ENCODE results near the gene BRAP.
A peak's percentile ranks its signal among the peaks of the same experiment; 100 is the strongest.

The BRAP gene

GRCh38 chr12:111642681-111643426, 42.9 kb downstream of the BRAP start:
- Histone ChIP-seq H2AFZ (ENCODE audit: low read depth, low read length) (no peak overlapping the region), H3K4me3 (ENCODE audit: insufficient read depth in 1 of 2, low read depth in 1 of 2, low read length in 2 of 2) (no peak overlapping the region), H3K4me1 (ENCODE audit: control insufficient read depth, insufficient read depth, low read depth, low read length) (peaks cover 6% of the 10 kb centered on the region), H4K8ac (ENCODE audit: low read length) (no peak overlapping the region), H3K9me3 (ENCODE audit: control insufficient read depth, low read length) (no peaks in the 10 kb centered on the region), H3K36me3 (ENCODE audit: control insufficient read depth in 1 of 2, insufficient read depth in 2 of 2, low read depth in 1 of 2, low read length in 2 of 2) (peaks cover 36 to 63% of the 10 kb centered on the region in 2 experiments), H3K23ac (ENCODE audit: low read length in 2 of 2) (no peak overlapping the region), H3K27ac (ENCODE audit: low read length, poor library complexity, severe bottlenecking) (no peak overlapping the region), H2BK15ac (ENCODE audit: low read depth, poor library complexity, severe bottlenecking) (no peak overlapping the region), H2BK5ac (ENCODE audit: low read depth, low read length, poor library complexity, severe bottlenecking) (no peak overlapping the region), H4K91ac (ENCODE audit: low read length) (no peak overlapping the region), H2BK120ac (ENCODE audit: low read depth, low read length) (no peak overlapping the region), H3K18ac (ENCODE audit: low read depth in 1 of 2, low read length in 2 of 2) (no peak overlapping the region), H3K9ac (ENCODE audit: low read length) (no peak overlapping the region), H3K27me3 (ENCODE audit: control insufficient read depth in 1 of 2, insufficient read depth in 1 of 2, low read length in 2 of 2) (no peaks in the 10 kb centered on the region), H3K79me1 (replicated peaks; ENCODE audit: low read length, poor library complexity, severe bottlenecking) (peaks cover 16% of the 10 kb centered on the region), H2BK12ac (ENCODE audit: low read length in 2 of 2) (no peak overlapping the region), H3K14ac (ENCODE audit: low read length in 2 of 2) (no peak overlapping the region), H3K4ac (ENCODE audit: low read depth in 1 of 2, low read length in 2 of 2) (no peak overlapping the region), H2AK5ac (ENCODE audit: low read length, severe bottlenecking) (no peak overlapping the region), H3K4me2 (ENCODE audit: low read length, poor library complexity, severe bottlenecking) (no peak overlapping the region)
- WGBS = 65% methylated on average over 4 of the region's 4 CpGs
- DNase-seq = no peak

- H2BK15ac ChIP-seq (ENCODE audit: low read depth, poor library complexity, severe bottlenecking) = no peak overlapping the region
- H2AFZ ChIP-seq (ENCODE audit: low read depth, low read length) = no peak overlapping the region
- no peak overlapping the region for H2BK12ac ChIP-seq (ENCODE audit: low read length in 2 of 2)
- H3K27ac ChIP-seq (ENCODE audit: low read length, poor library complexity, severe bottlenecking) = no peak overlapping the region
- H4K8ac ChIP-seq (ENCODE audit: low read length) = no peak overlapping the region
- 96% methylated on average over 4 of the region's 5 CpGs for WGBS
- H3K9ac ChIP-seq (ENCODE audit: low read length) = no peak overlapping the region
- H3K4me3 ChIP-seq (ENCODE audit: insufficient read depth in 1 of 2, low read depth in 1 of 2, low read length in 2 of 2) = no peak overlapping the region
- H2BK5ac ChIP-seq (ENCODE audit: low read depth, low read length, poor library complexity, severe bottlenecking) = no peak overlapping the region
- H3K4me1 ChIP-seq (ENCODE audit: control insufficient read depth, insufficient read depth, low read depth, low read length) = peaks cover 6% of the 10 kb centered on the region
- no peak overlapping the region for H3K4ac ChIP-seq (ENCODE audit: low read depth in 1 of 2, low read length in 2 of 2)
- H2BK120ac ChIP-seq (ENCODE audit: low read depth, low read length) = no peak overlapping the region
- no peak overlapping the region for H3K18ac ChIP-seq (ENCODE audit: low read depth in 1 of 2, low read length in 2 of 2)
- no peak overlapping the region for H2AK5ac ChIP-seq (ENCODE audit: low read length, severe bottlenecking)
- H3K23ac ChIP-seq (ENCODE audit: low read length in 2 of 2) = no peak overlapping the region
- peaks cover 10% of the 10 kb centered on the region for H3K79me1 ChIP-seq (replicated peaks; ENCODE audit: low read length, poor library complexity, severe bottlenecking)
- H3K9me3 ChIP-seq (ENCODE audit: control insufficient read depth, low read length) = no peaks in the 10 kb centered on the region
- DNase-seq = no peak
- H3K14ac ChIP-seq (ENCODE audit: low read length in 2 of 2) = no peak overlapping the region
- peaks cover 19 to 40% of the 10 kb centered on the region in 2 experiments for H3K36me3 ChIP-seq (ENCODE audit: control insufficient read depth in 1 of 2, insufficient read depth in 2 of 2, low read depth in 1 of 2, low read length in 2 of 2)
- no peak overlapping the region for H3K4me2 ChIP-seq (ENCODE audit: low read length, poor library complexity, severe bottlenecking)
- H3K27me3 ChIP-seq (ENCODE audit: control insufficient read depth in 1 of 2, insufficient read depth in 1 of 2, low read length in 2 of 2) = no peaks in the 10 kb centered on the region
- no peak overlapping the region for H4K91ac ChIP-seq (ENCODE audit: low read length)
These were observed 45.2 kb downstream of the BRAP start for GRCh38 chr12:111640506-111640905.

DNA sequence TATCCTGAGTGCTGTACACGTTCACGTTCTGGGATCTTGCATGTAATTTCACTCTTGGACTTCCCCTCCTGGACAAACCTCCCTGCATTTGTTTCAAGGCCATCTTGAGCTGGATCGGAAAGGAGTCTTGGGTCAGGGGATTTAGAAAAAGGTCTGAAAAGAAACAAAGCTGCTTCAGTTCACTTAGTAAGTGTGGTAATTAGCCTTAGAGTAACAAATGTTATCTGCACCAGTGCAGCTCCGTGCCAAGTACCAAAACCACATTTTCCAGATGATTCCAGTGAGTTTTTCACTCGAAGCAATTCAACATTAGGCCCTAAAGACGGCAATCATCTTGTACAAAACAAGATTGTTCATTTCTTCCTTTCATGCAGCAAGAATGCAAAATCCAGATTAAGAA, 47.2 kb downstream of the BRAP start:
- Histone ChIP-seq H3K27ac (ENCODE audit: low read length, poor library complexity, severe bottlenecking) (no peak overlapping the region), H3K4me1 (ENCODE audit: control insufficient read depth, insufficient read depth, low read depth, low read length) (peaks cover 6% of the 10 kb centered on the region), H3K79me1 (replicated peaks; ENCODE audit: low read length, poor library complexity, severe bottlenecking) (peaks cover 10% of the 10 kb centered on the region), H2BK12ac (ENCODE audit: low read length in 2 of 2) (no peak overlapping the region), H3K4ac (ENCODE audit: low read depth in 1 of 2, low read length in 2 of 2) (no peak overlapping the region), H2AK5ac (ENCODE audit: low read length, severe bottlenecking) (no peak overlapping the region), H3K9me3 (ENCODE audit: control insufficient read depth, low read length) (no peaks in the 10 kb centered on the region), H3K9ac (ENCODE audit: low read length) (no peak overlapping the region), H3K23ac (ENCODE audit: low read length in 2 of 2) (no peak overlapping the region), H3K4me2 (ENCODE audit: low read length, poor library complexity, severe bottlenecking) (no peak overlapping the region), H3K27me3 (ENCODE audit: control insufficient read depth in 1 of 2, insufficient read depth in 1 of 2, low read length in 2 of 2) (no peaks in the 10 kb centered on the region), H3K36me3 (ENCODE audit: control insufficient read depth in 1 of 2, insufficient read depth in 2 of 2, low read depth in 1 of 2, low read length in 2 of 2) (peaks cover 9 to 23% of the 10 kb centered on the region in 2 experiments), H2BK5ac (ENCODE audit: low read depth, low read length, poor library complexity, severe bottlenecking) (no peak overlapping the region), H3K4me3 (ENCODE audit: insufficient read depth in 1 of 2, low read depth in 1 of 2, low read length in 2 of 2) (no peak overlapping the region), H4K91ac (ENCODE audit: low read length) (no peak overlapping the region), H2BK120ac (ENCODE audit: low read depth, low read length) (no peak overlapping the region), H3K14ac (ENCODE audit: low read length in 2 of 2) (no peak overlapping the region), H3K18ac (ENCODE audit: low read depth in 1 of 2, low read length in 2 of 2) (no peak overlapping the region), H4K8ac (ENCODE audit: low read length) (no peak overlapping the region), H2BK15ac (ENCODE audit: low read depth, poor library complexity, severe bottlenecking) (no peak overlapping the region), H2AFZ (ENCODE audit: low read depth, low read length) (no peak overlapping the region)
- no peak for DNase-seq
- 92% methylated on average over 6 of the region's 6 CpGs for WGBS

DNA sequence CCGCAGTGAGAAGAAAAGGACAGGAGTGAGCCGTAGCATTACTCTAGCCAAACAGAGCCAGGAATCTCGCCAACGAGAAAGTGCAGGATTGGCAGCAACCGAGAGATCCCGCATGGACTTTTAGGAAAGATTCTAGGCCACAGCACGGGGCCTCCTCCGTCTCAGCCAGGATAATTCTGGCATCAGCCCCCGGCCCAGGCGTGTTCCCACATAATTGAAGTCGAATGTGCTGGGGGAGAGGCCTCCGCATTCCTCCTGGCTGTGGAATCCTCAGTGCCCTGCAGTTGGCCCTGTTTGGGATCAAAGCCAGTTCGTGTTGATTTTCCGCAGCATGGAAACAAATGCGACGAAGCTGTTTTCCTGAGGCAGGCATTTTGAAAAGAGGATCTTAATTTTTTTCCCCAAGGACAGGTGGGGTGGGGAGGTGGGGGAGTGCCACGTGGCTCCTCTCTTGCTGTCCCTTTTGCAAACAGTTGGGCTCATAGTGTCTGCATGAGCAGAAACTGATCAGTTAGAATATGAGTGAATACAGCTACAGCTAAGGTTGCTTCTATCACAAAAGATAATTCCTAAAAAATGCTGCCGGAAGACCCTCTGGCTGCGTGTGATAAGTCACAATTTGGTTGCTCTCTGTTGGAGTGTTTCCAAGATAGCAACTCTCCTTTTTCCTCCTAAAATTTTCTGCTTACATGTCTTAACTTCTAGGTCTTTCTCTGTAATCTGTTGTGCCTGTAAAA, 49.4 kb downstream of the BRAP start:
- no peak overlapping the region for H3K18ac ChIP-seq (ENCODE audit: low read depth in 1 of 2, low read length in 2 of 2)
- no peak overlapping the region for H2BK15ac ChIP-seq (ENCODE audit: low read depth, poor library complexity, severe bottlenecking)
- peaks cover 6% of the 10 kb centered on the region for H3K4me1 ChIP-seq (ENCODE audit: control insufficient read depth, insufficient read depth, low read depth, low read length)
- H3K14ac ChIP-seq (ENCODE audit: low read length in 2 of 2) = no peak overlapping the region
- 47% methylated on average over 19 of the region's 19 CpGs for WGBS
- H2BK5ac ChIP-seq (ENCODE audit: low read depth, low read length, poor library complexity, severe bottlenecking) = no peak overlapping the region
- no peaks in the 10 kb centered on the region for H3K9me3 ChIP-seq (ENCODE audit: control insufficient read depth, low read length)
- no peaks in the 10 kb centered on the region for H3K27me3 ChIP-seq (ENCODE audit: control insufficient read depth in 1 of 2, insufficient read depth in 1 of 2, low read length in 2 of 2)
- H2AFZ ChIP-seq (ENCODE audit: low read depth, low read length) = no peak overlapping the region
- no peak overlapping the region for H3K4ac ChIP-seq (ENCODE audit: low read depth in 1 of 2, low read length in 2 of 2)
- H4K8ac ChIP-seq (ENCODE audit: low read length) = no peak overlapping the region
- no peak for DNase-seq
- H3K79me1 ChIP-seq (replicated peaks; ENCODE audit: low read length, poor library complexity, severe bottlenecking) = peaks cover 9% of the 10 kb centered on the region
- no peak overlapping the region for H3K4me2 ChIP-seq (ENCODE audit: low read length, poor library complexity, severe bottlenecking)
- peak overlapping the region; percentile 73 for H3K9ac ChIP-seq (ENCODE audit: low read length)
- H4K91ac ChIP-seq (ENCODE audit: low read length) = no peak overlapping the region
- H2AK5ac ChIP-seq (ENCODE audit: low read length, severe bottlenecking) = no peak overlapping the region
- H2BK120ac ChIP-seq (ENCODE audit: low read depth, low read length) = no peak overlapping the region
- peaks cover 9 to 14% of the 10 kb centered on the region in 2 experiments for H3K36me3 ChIP-seq (ENCODE audit: control insufficient read depth in 1 of 2, insufficient read depth in 2 of 2, low read depth in 1 of 2, low read length in 2 of 2)
- no peak overlapping the region for H3K23ac ChIP-seq (ENCODE audit: low read length in 2 of 2)
- H3K27ac ChIP-seq (ENCODE audit: low read length, poor library complexity, severe bottlenecking) = no peak overlapping the region
- H2BK12ac ChIP-seq (ENCODE audit: low read length in 2 of 2) = no peak overlapping the region
- H3K4me3 ChIP-seq (ENCODE audit: insufficient read depth in 1 of 2, low read depth in 1 of 2, low read length in 2 of 2) = peak overlapping the region in 1 of 2 experiments; percentile 7

All from mesenchymal stem cell (in vitro differentiated cells and primary cell).